ENCODE results near the gene ICA1L.

Gene ICA1L

GRCh38 chr2:202773301-202773973 is 98.1 kb downstream of the ICA1L start:
- TF ChIP-seq CTCF (IDR thresholded peaks at IDR 0.05): no peak

- TF ChIP-seq CTCF (IDR thresholded peaks at IDR 0.05): no peak
These were observed 99.7 kb downstream of the ICA1L start for GRCh38 chr2:202771741-202772460.

- TF ChIP-seq CTCF (IDR thresholded peaks at IDR 0.05): no peak
These were observed 100.2 kb downstream of the ICA1L start for GRCh38 chr2:202771336-202771735.

- no peak for TF ChIP-seq CTCF (IDR thresholded peaks at IDR 0.05)
These were observed 102.4 kb downstream of the ICA1L start for GRCh38 chr2:202769201-202769600.

- no peak for TF ChIP-seq CTCF (IDR thresholded peaks at IDR 0.05)
These were observed 103.3 kb downstream of the ICA1L start for GRCh38 chr2:202768273-202768672.

- TF ChIP-seq CTCF (IDR thresholded peaks at IDR 0.05): no peak
These were observed 106.1 kb downstream of the ICA1L start for GRCh38 chr2:202765436-202765835.

- no peak for TF ChIP-seq CTCF (IDR thresholded peaks at IDR 0.05)
These were observed 106.6 kb downstream of the ICA1L start for GRCh38 chr2:202764991-202765390.
